SK-N-SH (cell line): ENCODE results near the gene PRM3. TPM values are rescaled to one million over a fixed set of nuclear protein-coding genes. Genes with fewer than 3 reads are reported as not detected.

Experiments used
- CTCF ChIA-PET: fragments of 300-600, 350-600 bp; formaldehyde crosslinking; extraction: SDS; loops from one replicate; lab custom pipeline; 2021; lab: Yijun Ruan, JAX
- POLR2A ChIA-PET: fragments of 350-600 bp; sonication (Branson Sonifier 250); formaldehyde crosslinking; extraction: SDS; loops from one replicate; lab custom pipeline; 2020; ENCODE audit warnings: antibody characterized with exemption, inconsistent platforms; lab: Yijun Ruan, JAX
- DNase-seq: peaks from one replicate; pipeline ENCODE4 v3.0.0; 2012
- H2AFZ ChIP-seq: fragments of 200-600 bp; sonication (generic); 2 replicates; pipeline ENCODE4 v1.8.1; 2016; ENCODE audit warnings: antibody characterized with exemption, mild to moderate bottlenecking, low read depth
- H3F3A ChIP-seq: fragments of 200-600 bp; sonication (generic); replicated peaks from 2 replicates; pipeline ENCODE3; 2016; ENCODE audit warnings: antibody characterized with exemption, mild to moderate bottlenecking; ENCODE audit not compliant: insufficient read depth
- H3K27ac ChIP-seq, 2 experiments: fragments of 200-500 bp in 1 of 2; fragments of 200-600 bp in 1 of 2; sonication (Bioruptor generic) in 1 of 2; sonication (generic), shearing (Covaris generic) in 1 of 2; 2 replicates each; pipeline versions ENCODE4 v1.5.1 to v1.6.1; 2014 to 2016; ENCODE audit warnings: low read depth in 2 of 2, inconsistent platforms in 1 of 2, low read length in 1 of 2, mild to moderate bottlenecking in 1 of 2, mixed read lengths in 1 of 2
- H3K27me3 ChIP-seq: fragments of 200-600 bp; sonication (generic), shearing (Covaris generic); 2 replicates; pipeline ENCODE4 v1.6.1; 2016; ENCODE audit warnings: mixed run types; ENCODE audit not compliant: insufficient read depth
- H3K36me3 ChIP-seq, 2 experiments: fragments of 200-500 bp in 1 of 2; fragments of 200-600 bp in 1 of 2; sonication (Bioruptor generic) in 1 of 2; sonication (generic) in 1 of 2; replicated peaks in 1 of 2; 2 replicates each; pipeline versions ENCODE3 to v1.5.1; 2014 to 2016; ENCODE audit warnings: low read length in 1 of 2, mild to moderate bottlenecking in 1 of 2; ENCODE audit not compliant: insufficient read depth in 2 of 2, control insufficient read depth in 1 of 2
- H3K4me1 ChIP-seq, 2 experiments: fragments of 200-500 bp in 1 of 2; fragments of 200-600 bp in 1 of 2; sonication (Bioruptor generic) in 1 of 2; sonication (generic), shearing (Covaris generic) in 1 of 2; 2 replicates each; pipeline versions ENCODE4 v1.5.1 to v1.6.1; 2014 to 2016; ENCODE audit warnings: low read depth in 1 of 2, low read length in 1 of 2, mixed run types in 1 of 2; ENCODE audit not compliant: insufficient read depth in 2 of 2, control insufficient read depth in 1 of 2
- H3K4me2 ChIP-seq: fragments of 200-600 bp; sonication (generic), shearing (Covaris generic); 2 replicates; pipeline ENCODE4 v1.6.1; 2017; ENCODE audit warnings: mixed run types
- H3K4me3 ChIP-seq, 2 experiments: fragments of 200-500 bp in 1 of 2; fragments of 200-600 bp in 1 of 2; sonication (Bioruptor generic) in 1 of 2; sonication (generic), shearing (Covaris generic) in 1 of 2; 2 replicates each; pipeline versions ENCODE4 v1.5.1 to v1.8.1; 2014 to 2016; ENCODE audit warnings: low read depth in 2 of 2, inconsistent platforms in 1 of 2, low read length in 1 of 2, mild to moderate bottlenecking in 1 of 2, mixed read lengths in 1 of 2, moderate library complexity in 1 of 2
- H3K79me2 ChIP-seq: fragments of 200-600 bp; sonication (generic); 2 replicates; pipeline ENCODE4 v1.8.1; 2017; ENCODE audit warnings: mild to moderate bottlenecking; ENCODE audit not compliant: insufficient read depth
- H3K9ac ChIP-seq: fragments of 200-600 bp; sonication (generic); 2 replicates; pipeline ENCODE4 v1.6.1; 2017; ENCODE audit warnings: mixed run types
- H3K9me2 ChIP-seq: fragments of 200-600 bp; sonication (generic); 2 replicates; pipeline ENCODE4 v1.6.1; 2017; ENCODE audit warnings: mixed run types
- H3K9me3 ChIP-seq: fragments of 200-600 bp; sonication (generic); 2 replicates; pipeline ENCODE4 v1.6.1; 2017; ENCODE audit warnings: mixed run types, mild to moderate bottlenecking, moderate library complexity
- H4K20me1 ChIP-seq: fragments of 200-600 bp; sonication (generic); 2 replicates; pipeline ENCODE4 v1.6.1; 2017; ENCODE audit warnings: mild to moderate bottlenecking, mixed run types; ENCODE audit not compliant: insufficient read depth
- ELF1 ChIP-seq: IDR thresholded peaks from 2 replicates; pipeline ENCODE4 v1.4.0; 2012
- FOSL2 ChIP-seq: IDR thresholded peaks from 2 replicates; pipeline ENCODE4 v1.4.0; 2012; ENCODE audit warnings: low read depth, mild to moderate bottlenecking, moderate library complexity, borderline replicate concordance
- FOXJ3 ChIP-seq: sonication (generic); formaldehyde crosslinking; IDR thresholded peaks from 2 replicates; pipeline ENCODE4 v1.5.1; 2020; ENCODE audit warnings: mild to moderate bottlenecking, missing genetic modification reagents
- GABPA ChIP-seq: IDR thresholded peaks from 2 replicates; pipeline ENCODE4 v1.4.0; 2012; ENCODE audit warnings: low read depth, mild to moderate bottlenecking
- GATA2 ChIP-seq: sonication (generic); formaldehyde crosslinking; IDR thresholded peaks from 2 replicates; pipeline ENCODE4 v1.5.0; 2020; ENCODE audit warnings: mild to moderate bottlenecking, missing genetic modification reagents
- IRF3 ChIP-seq: fragments of 150-350 bp; IDR thresholded peaks from 2 replicates; pipeline ENCODE4 v1.6.1; 2016; ENCODE audit warnings: mild to moderate bottlenecking, low read depth, low read length
- JUND ChIP-seq: IDR thresholded peaks from 2 replicates; pipeline ENCODE4 v1.4.0; 2012
- MAX ChIP-seq: IDR thresholded peaks from 2 replicates; pipeline ENCODE4 v1.4.0; 2012; ENCODE audit warnings: low read depth
- MXI1 ChIP-seq: IDR thresholded peaks from 2 replicates; pipeline ENCODE4 v1.6.1; 2012; ENCODE audit warnings: mild to moderate bottlenecking, low read depth, low read length, improper control_type of control experiment
- PBX3 ChIP-seq: IDR thresholded peaks from 2 replicates; pipeline ENCODE4; 2012
- POLR2AphosphoS5 ChIP-seq: IDR thresholded peaks from 2 replicates; pipeline ENCODE4 v1.6.1; 2012; ENCODE audit warnings: low read depth, low read length
- RCOR1 ChIP-seq: fragments of 150-350 bp; IDR thresholded peaks from 2 replicates; pipeline ENCODE4 v1.6.1; 2017; ENCODE audit warnings: antibody characterized with exemption, low read length
- REST ChIP-seq: IDR thresholded peaks from 2 replicates; pipeline ENCODE4 v1.6.1; 2012; ENCODE audit warnings: mild to moderate bottlenecking, low read depth, low read length, moderate library complexity
- RFX5 ChIP-seq: IDR thresholded peaks from 2 replicates; pipeline ENCODE4 v1.6.1; 2012; ENCODE audit warnings: mild to moderate bottlenecking, improper control_type of control experiment, low read length
- RXRA ChIP-seq: IDR thresholded peaks from 2 replicates; pipeline ENCODE4 v1.4.0; 2012; ENCODE audit warnings: low read depth, mild to moderate bottlenecking, borderline replicate concordance
- SIN3A ChIP-seq: IDR thresholded peaks from 2 replicates; pipeline ENCODE4 v1.6.1; 2012; ENCODE audit warnings: low read depth, mild to moderate bottlenecking, low read length, moderate library complexity, borderline replicate concordance
- SMC3 ChIP-seq: IDR thresholded peaks from 2 replicates; pipeline ENCODE4 v1.6.1; 2012; ENCODE audit warnings: low read depth, low read length, improper control_type of control experiment
- TAF1 ChIP-seq: IDR thresholded peaks from 2 replicates; pipeline ENCODE4 v1.6.1; 2012; ENCODE audit warnings: low read depth, mild to moderate bottlenecking, low read length, moderate library complexity, borderline replicate concordance
- USF1 ChIP-seq: IDR thresholded peaks from 2 replicates; pipeline ENCODE4 v1.4.0; 2012; ENCODE audit warnings: low read depth, borderline replicate concordance
- YY1 ChIP-seq: IDR thresholded peaks from 2 replicates; pipeline ENCODE4 v1.4.0; 2012; ENCODE audit warnings: low read depth, mild to moderate bottlenecking
- WGBS: methylation state at CpG from one replicate; pipeline ENCODE4 v1.1.6; 2017; ENCODE audit warnings: low lambda C conversion rate; 5-methylcytosine and 5-hydroxymethylcytosine counted together
- polyA plus RNA-seq, 3 experiments: library from polyadenylated mRNA; depleted of rRNA; stranded (reverse); fragments of >200 nt; gene quantifications; 2 replicates each; pipeline ENCODE4 v1.2.3, GENCODE V29; 2012

Gene PRM3
- polyA plus RNA-seq, 1 of the 3 experiments (the other 2 are of a cell fraction) = not detected

- H3K27me3 ChIP-seq = no peaks in the 10 kb centered on the region
- no peaks in the 10 kb centered on the region for H3K9me3 ChIP-seq
- no peak overlapping the region for H2AFZ ChIP-seq
- H3K4me3 ChIP-seq = no peak overlapping the region
- WGBS = 65% methylated on average over 2 of the region's 3 CpGs
- ChIA-PET CTCF (interaction anchor here (1.0 to 14.4 kb wide), 4 partner anchors 37 to 306 kb away, joined by 3 to 318 read pairs (median 3); no protein-coding TSS in a partner anchor), POLR2A (interaction anchor here (0.6 kb wide), 1 partner anchor 310 kb away, joined by 3 read pairs; no protein-coding TSS in a partner anchor)
- no peak overlapping the region for H3K27ac ChIP-seq
- H4K20me1 ChIP-seq = no peaks in the 10 kb centered on the region
- peaks cover under 1% of the 10 kb centered on the region; the same call in 1 of the 2 replicates for H3K79me2 ChIP-seq
- H3K36me3 ChIP-seq = no peaks in the 10 kb centered on the region
- TF ChIP-seq TAF1 = no peak
- TF ChIP-seq JUND = no peak
- no peak for TF ChIP-seq POLR2AphosphoS5
- no peak for TF ChIP-seq ELF1
- no peak for TF ChIP-seq FOXJ3 (CRISPR knock-in tag)
- no peak for TF ChIP-seq PBX3
- TF ChIP-seq YY1 = no peak
- no peak for TF ChIP-seq SIN3A
- TF ChIP-seq RCOR1 = no peak
- no peak for TF ChIP-seq FOSL2
- H3K4me1 ChIP-seq = peaks cover 0 to 17% of the 10 kb centered on the region in 2 experiments; a peak in 1 of 4 replicates
- H3K9ac ChIP-seq = no peak overlapping the region
- no peak overlapping the region for H3K4me2 ChIP-seq
- H3F3A ChIP-seq = peaks cover 4% of the 10 kb centered on the region
- no peak for DNase-seq
- no peaks in the 10 kb centered on the region for H3K9me2 ChIP-seq
These were observed 12.8 kb downstream of the PRM3 start for GRCh38 chr16:11260596-11260966.

GRCh38 chr16:11259655-11260595, 13.5 kb downstream of the PRM3 start:
- Histone ChIP-seq H4K20me1 (peaks cover 6% of the 10 kb centered on the region), H3K9ac (no peak overlapping the region), H3F3A (peaks cover 4% of the 10 kb centered on the region), H2AFZ (no peak overlapping the region)
- POLR2A ChIA-PET = interaction anchor here (0.6 to 1.3 kb wide), 4 partner anchors 38 to 309 kb away, joined by 3 to 4 read pairs (median 3); no protein-coding TSS in a partner anchor
- CTCF ChIA-PET = interaction anchor here (1.0 to 14.4 kb wide), 6 partner anchors 37 to 306 kb away, joined by 3 to 318 read pairs (median 5); no protein-coding TSS in a partner anchor
- TF ChIP-seq SIN3A (no peak), RXRA (no peak), RFX5 (no peak), FOSL2 (no peak), USF1 (no peak), GABPA (no peak), SMC3 (no peak), IRF3 (no peak), MAX (no peak), GATA2 (no peak), MXI1 (no peak), REST (no peak)
- TF ChIP-seq, all 33 proteins: peak for 0
- H3K4me2 ChIP-seq = no peak overlapping the region
- H3K9me3 ChIP-seq = no peaks in the 10 kb centered on the region
- no peak for DNase-seq
- no peak overlapping the region for H3K27ac ChIP-seq
- peaks cover 7% of the 10 kb centered on the region; the same call in 1 of the 2 replicates for H3K79me2 ChIP-seq
- no peaks in the 10 kb centered on the region for H3K9me2 ChIP-seq
- 87% methylated on average over 12 of the region's 12 CpGs for WGBS
- no peak overlapping the region for H3K4me3 ChIP-seq
- H3K27me3 ChIP-seq = no peaks in the 10 kb centered on the region
- H3K4me1 ChIP-seq = peaks cover 0 to 21% of the 10 kb centered on the region in 2 experiments; a peak in 1 of 4 replicates
- no peaks in the 10 kb centered on the region for H3K36me3 ChIP-seq
